Measurements from ENCODE around the gene TBPL1. TPM values are rescaled to one million over a fixed set of nuclear protein-coding genes. Genes with fewer than 3 reads are reported as not detected.
"Not testable (repeated sequence)": the region's sequence is repeated elsewhere in the genome, so short reads cannot be mapped to it uniquely, and the experiment has no call there.

TBPL1 gene
- polyA plus RNA-seq, 1 experiment, result 71.2 TPM

DNA sequence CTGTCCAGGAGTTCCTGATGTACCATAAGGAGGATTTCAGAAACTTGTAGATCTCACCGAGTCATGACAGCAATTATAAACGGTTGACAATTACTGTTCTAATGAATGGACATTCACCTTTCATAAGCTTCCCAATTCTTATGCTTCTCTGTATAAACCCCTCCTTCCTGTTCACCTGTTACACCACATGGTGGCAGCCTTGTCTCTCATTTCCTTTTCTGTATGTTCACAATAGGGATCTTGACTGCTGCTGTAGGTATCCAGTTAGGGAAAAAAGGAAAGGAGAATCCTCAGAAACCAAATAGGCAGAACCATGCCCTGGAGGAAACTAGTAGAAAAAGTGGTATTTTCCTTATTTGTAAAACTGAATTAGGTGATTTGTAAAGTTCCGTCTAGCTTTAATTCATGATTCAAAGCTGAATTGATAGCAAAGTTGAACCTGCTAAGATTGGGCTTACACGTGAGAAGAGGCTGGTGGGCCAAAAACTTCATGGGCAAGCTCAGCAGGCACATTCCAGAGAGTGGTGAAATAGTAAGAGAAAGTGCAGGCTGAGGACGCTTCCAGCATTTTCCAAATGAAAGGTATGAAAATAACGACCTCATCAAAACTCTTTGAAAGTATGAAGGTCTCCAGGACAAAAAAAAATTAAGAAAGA lies 29.0 kb upstream of the TBPL1 start:
- no peak overlapping the region for H3K4me3 ChIP-seq (ENCODE audit: low read depth, low read length)
- ChIA-PET CTCF (interaction anchor here (0.5 to 12.5 kb wide), 57 partner anchors 9 to 1098 kb away, joined by 3 to 744 read pairs (median 4); no protein-coding TSS in a partner anchor), POLR2A (interaction anchor here (1.2 kb wide), 1 partner anchor 173 kb away, joined by 7 read pairs; no protein-coding TSS in a partner anchor)
- peak; percentile 59 for DNase-seq (ENCODE audit: low read depth, low spot score)
- H3K27ac ChIP-seq (ENCODE audit: low read depth, low read length), result no peak overlapping the region
- no peaks in the 10 kb centered on the region for H3K9me3 ChIP-seq (ENCODE audit: control insufficient read depth, insufficient read depth, low read length)
- no peaks in the 10 kb centered on the region for H3K27me3 ChIP-seq (ENCODE audit: control insufficient read depth, insufficient read depth, low read length)
- TF ChIP-seq, protein P1, sequence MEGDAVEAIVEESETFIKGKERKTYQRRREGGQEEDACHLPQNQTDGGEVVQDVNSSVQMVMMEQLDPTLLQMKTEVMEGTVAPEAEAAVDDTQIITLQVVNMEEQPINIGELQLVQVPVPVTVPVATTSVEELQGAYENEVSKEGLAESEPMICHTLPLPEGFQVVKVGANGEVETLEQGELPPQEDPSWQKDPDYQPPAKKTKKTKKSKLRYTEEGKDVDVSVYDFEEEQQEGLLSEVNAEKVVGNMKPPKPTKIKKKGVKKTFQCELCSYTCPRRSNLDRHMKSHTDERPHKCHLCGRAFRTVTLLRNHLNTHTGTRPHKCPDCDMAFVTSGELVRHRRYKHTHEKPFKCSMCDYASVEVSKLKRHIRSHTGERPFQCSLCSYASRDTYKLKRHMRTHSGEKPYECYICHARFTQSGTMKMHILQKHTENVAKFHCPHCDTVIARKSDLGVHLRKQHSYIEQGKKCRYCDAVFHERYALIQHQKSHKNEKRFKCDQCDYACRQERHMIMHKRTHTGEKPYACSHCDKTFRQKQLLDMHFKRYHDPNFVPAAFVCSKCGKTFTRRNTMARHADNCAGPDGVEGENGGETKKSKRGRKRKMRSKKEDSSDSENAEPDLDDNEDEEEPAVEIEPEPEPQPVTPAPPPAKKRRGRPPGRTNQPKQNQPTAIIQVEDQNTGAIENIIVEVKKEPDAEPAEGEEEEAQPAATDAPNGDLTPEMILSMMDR (IDR thresholded peaks at IDR 0.05; ENCODE audit: low read depth, low read length), result peak; percentile 88

DNA sequence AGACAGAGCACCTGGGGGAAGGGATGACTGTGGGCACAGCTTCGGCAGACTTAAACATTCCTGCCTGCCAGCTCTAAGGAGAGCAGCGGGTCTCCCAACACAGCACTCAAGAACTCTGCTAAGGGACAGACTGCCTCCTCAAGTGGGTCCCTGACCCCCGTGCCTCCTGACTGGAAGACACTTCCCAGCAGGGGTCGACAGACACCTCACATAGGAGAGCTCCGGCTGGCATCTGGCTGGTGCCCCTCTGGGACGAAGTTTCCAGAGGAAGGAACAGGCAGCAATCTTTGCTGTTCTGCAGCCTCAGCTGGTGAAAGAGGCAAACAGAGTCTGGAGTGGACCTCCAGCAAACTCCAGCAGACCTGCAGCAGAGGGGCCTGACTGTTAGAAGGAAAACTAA lies 21.8 kb upstream of the TBPL1 start:
- H3K9me3 ChIP-seq (ENCODE audit: control insufficient read depth, insufficient read depth, low read length); DNase-seq (ENCODE audit: low read depth, low spot score); H3K27me3 ChIP-seq (ENCODE audit: control insufficient read depth, insufficient read depth, low read length); H3K4me3 ChIP-seq (ENCODE audit: low read depth, low read length); H3K27ac ChIP-seq (ENCODE audit: low read depth, low read length); POLR2A ChIA-PET: not testable (repeated sequence)
- CTCF ChIA-PET, result interaction anchor here (1.0 to 12.5 kb wide), 4 partner anchors 13 to 168 kb away, joined by 3 to 744 read pairs (median 5); no protein-coding TSS in a partner anchor

DNA sequence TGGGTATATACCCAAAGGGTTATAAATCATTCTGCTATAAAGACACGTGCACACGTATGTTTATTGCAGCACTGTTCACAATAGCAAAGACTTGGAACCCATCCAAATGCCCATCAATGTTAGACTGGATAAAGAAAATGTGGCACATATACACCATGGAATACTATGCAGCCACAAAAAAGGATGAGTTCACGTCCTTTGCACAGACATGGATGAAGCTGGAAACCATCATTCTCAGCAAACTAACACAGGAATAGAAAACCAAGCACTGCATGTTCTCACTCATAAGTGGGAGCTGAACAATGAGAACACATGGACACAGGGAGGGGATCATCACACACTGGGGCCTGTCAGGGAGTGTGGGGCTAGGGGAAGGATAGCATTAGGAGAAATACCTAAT lies 16.7 kb upstream of the TBPL1 start:
- CTCF ChIA-PET, result interaction anchor here (0.6 to 2.8 kb wide), 3 partner anchors 37 to 160 kb away, joined by 3 to 11 read pairs (median 5); no protein-coding TSS in a partner anchor

DNA sequence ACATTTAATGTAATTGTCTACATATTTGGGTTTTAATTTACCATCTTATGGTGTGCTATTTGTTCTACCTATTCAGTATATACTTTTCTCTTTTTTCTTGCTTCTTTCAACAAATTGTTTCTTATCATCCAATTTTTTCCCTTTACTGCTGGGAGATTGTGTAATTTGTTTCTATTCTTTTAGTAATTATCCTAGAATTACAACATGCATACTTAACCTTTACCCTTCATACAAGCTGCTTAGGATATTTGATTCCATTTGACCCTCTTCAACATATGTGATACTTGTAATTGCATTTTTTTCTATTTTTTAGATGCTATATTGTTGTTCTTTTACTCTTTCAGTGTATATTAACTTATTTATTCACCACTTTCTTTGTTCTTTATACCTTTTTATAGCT lies 15.1 kb upstream of the TBPL1 start:
- H3K27ac ChIP-seq (ENCODE audit: low read depth, low read length), result no peak overlapping the region
- no peak for DNase-seq (ENCODE audit: low read depth, low spot score)

More for the DNA sequence above, 16.7 kb upstream of the TBPL1 start:
- H3K27me3 ChIP-seq (ENCODE audit: control insufficient read depth, insufficient read depth, low read length); H3K9me3 ChIP-seq (ENCODE audit: control insufficient read depth, insufficient read depth, low read length); H3K27ac ChIP-seq (ENCODE audit: low read depth, low read length); DNase-seq (ENCODE audit: low read depth, low spot score); H3K4me3 ChIP-seq (ENCODE audit: low read depth, low read length); POLR2A ChIA-PET: not testable (repeated sequence)

DNA sequence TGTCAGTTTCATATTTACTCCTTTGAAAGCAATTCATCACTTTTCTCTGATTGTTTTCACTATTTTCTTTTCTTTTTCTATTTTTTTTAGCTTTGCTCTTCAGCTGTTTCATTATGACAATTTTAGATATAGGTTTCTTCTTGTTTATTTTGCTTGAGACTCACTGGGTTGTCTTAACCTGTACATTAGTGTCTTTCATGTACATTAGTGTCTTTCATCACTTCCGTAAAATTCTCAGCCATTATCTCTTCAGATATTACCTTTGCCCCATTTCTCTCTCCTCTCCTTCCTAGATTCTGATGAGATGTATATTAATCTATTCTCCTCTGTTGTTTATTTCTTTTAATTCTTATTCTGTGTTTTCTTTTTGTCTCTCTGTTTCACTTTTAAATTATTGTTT lies 14.5 kb upstream of the TBPL1 start:
- ChIA-PET POLR2A (no interaction called here), CTCF (interaction anchor here (0.6 to 2.8 kb wide), 4 partner anchors 14 to 272 kb away, joined by 4 to 12 read pairs (median 10); no protein-coding TSS in a partner anchor)
- no peak for DNase-seq (ENCODE audit: low read depth, low spot score)
- Histone ChIP-seq H3K27me3 (ENCODE audit: control insufficient read depth, insufficient read depth, low read length) (no peaks in the 10 kb centered on the region), H3K9me3 (ENCODE audit: control insufficient read depth, insufficient read depth, low read length) (no peaks in the 10 kb centered on the region), H3K4me3 (ENCODE audit: low read depth, low read length) (no peak overlapping the region), H3K27ac (ENCODE audit: low read depth, low read length) (no peak overlapping the region)
- TF ChIP-seq, protein P1 (IDR thresholded peaks at IDR 0.05; ENCODE audit: low read depth, low read length), result no peak

More for the DNA sequence above, 15.1 kb upstream of the TBPL1 start:
- ChIA-PET POLR2A (interaction anchor here (0.6 kb wide), 1 partner anchor 174 kb away, joined by 3 read pairs; no protein-coding TSS in a partner anchor), CTCF (interaction anchor here (0.7 to 2.8 kb wide), 6 partner anchors 13 to 159 kb away, joined by 4 to 12 read pairs (median 6); no protein-coding TSS in a partner anchor)
- TF ChIP-seq, protein P1 (IDR thresholded peaks at IDR 0.05; ENCODE audit: low read depth, low read length), result no peak
- Histone ChIP-seq H3K4me3 (ENCODE audit: low read depth, low read length) (no peak overlapping the region), H3K27me3 (ENCODE audit: control insufficient read depth, insufficient read depth, low read length) (no peaks in the 10 kb centered on the region), H3K9me3 (ENCODE audit: control insufficient read depth, insufficient read depth, low read length) (no peaks in the 10 kb centered on the region)
